ACHN (cell line): ENCODE results near the gene USF2.
"Not testable (repeated sequence)": the region's sequence is repeated elsewhere in the genome, so short reads cannot be mapped to it uniquely, and the experiment has no call there.

Experiments used
- DNase-seq: peaks from one replicate; pipeline ENCODE4 v3.0.0-alpha.2; 2015
- in situ Hi-C: cut with HindIII; loops from 2 replicates; pipeline ENCODE4 v1.10.0; 2017; ENCODE audit warnings: low sequenced_read_pairs, low pct_ligation_motif_present, low pct_unique_long_range_greater_than_20kb

The USF2 gene, protein sequence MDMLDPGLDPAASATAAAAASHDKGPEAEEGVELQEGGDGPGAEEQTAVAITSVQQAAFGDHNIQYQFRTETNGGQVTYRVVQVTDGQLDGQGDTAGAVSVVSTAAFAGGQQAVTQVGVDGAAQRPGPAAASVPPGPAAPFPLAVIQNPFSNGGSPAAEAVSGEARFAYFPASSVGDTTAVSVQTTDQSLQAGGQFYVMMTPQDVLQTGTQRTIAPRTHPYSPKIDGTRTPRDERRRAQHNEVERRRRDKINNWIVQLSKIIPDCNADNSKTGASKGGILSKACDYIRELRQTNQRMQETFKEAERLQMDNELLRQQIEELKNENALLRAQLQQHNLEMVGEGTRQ

GRCh38 chr19:35268536-35269437, at the start of gene USF2:
Gene USF2 (plus strand): TSS chr19:35268962. CDS start chr19:35269102, 140 bp downstream.
- DNase-seq = peak; percentile 57
- in situ Hi-C loops = no loop called here

DNA sequence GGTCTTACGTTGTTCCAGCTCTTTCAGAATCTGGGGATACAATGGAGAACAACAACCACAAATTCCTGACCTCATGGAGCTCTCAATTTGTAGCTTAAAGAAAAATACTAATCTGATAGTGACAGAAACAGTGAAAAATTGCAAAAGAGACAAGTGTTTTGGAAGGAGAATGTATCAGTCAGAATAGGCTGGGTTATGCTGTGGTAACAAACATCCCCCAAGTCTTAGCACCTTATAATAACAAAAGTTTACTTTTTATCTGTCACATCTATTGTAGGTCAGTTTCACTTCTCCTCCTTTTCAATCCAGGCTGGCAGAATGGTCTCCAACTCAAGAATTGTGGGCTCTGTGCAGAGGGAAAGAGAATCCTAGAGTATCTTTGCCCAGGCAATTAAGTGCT, 49.8 kb upstream of the USF2 start:
- in situ Hi-C loops = no loop called here
- no peak for DNase-seq

DNA sequence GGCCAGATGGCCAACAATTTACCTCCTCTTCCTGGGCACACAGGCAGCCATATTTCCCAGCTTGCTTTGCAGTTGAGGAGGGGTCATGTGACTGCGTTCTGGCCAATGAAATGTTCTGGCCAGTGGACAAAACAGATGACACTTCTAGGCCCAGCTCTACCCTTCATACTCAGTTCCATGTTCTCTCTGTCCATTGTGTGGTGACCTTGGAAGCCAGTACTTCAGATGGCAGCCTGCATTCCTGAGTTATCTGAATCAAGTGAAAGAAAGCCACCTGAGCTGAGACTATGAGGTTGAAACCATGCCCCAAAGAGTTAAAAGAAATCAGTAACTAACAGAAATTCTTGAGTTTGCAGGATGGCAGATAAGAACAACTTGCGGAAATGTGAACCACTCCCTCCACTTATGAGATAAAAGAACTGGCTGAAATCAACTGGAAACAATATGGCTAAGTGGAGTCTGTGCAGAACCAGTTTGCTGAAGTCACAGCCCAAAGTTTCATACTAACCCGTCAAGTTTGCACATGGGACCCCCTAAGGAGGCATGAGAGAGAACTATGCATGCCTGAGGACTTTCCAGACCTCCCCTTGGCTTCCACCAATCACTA, 48.3 kb upstream of the USF2 start:
- DNase-seq = no peak
- in situ Hi-C loops = no loop called here

GRCh38 chr19:35220973-35221590, 47.7 kb upstream of the USF2 start:
- DNase-seq, in situ Hi-C loops: not testable (repeated sequence)

DNA sequence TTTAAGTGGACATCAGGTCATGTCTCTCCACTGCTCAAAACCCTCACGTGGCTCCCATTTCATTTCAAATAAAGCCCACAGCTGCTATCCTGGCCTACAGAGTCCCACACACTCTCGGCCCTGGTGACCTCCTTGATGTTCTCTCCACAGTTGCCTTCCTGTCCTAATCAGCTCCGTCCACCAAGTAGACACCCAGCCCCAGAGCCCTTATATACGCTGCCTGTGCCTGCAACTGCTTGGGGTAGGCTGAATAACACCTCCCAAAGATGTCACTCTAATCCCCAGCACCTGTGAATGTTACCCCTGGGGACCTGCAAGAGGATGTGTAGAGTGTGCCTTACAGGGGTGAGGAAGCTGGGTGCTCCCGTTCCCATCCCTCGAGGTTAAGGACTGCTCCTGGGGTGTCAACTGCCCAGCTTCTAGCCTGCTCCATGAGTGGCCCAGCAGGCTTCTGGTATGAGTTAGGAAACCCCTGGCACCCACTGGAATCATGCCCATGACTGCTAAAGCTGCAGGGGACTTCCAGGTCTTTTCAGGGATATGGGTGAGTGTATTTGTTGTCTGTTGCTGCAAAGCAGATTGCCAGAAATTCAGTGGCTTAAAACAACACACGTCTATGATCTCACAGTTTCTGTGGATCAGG, 46.3 kb upstream of the USF2 start:
- no peak for DNase-seq
- in situ Hi-C loops = no loop called here

DNA sequence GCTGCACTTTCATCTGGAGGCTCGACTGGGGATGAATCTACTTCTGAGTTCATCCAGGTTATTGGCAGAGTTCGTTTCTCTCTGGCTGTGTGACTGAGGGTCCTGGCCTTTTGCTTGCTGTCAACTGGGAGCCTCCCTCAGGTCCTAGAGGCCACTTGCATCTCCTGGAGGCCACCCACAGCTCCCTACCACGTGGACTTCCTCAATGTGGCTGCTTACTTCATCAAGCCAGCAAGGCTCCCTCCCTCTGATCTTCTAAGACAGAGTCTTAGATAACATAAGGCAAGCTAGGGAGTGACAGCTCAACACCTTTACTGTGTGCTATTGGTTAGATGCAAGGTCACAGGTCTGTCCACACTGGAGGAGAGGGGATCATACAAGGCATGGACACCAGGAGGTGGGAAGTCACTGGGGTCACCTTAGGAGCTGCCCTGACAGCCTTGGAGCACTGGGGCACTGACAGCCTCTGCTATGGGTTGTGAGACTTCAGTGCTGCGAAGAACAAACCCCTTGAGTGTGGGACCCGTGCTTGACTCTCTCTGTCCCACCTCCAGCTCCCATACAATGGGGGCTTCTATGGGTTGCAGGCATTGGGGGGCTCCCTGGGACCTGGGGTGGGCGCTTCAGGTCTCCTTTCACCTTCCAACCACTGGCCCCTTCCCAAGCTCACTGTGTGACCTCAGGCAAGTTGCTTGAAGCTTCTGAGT, 45.5 kb upstream of the USF2 start:
- in situ Hi-C loops = no loop called here
- DNase-seq = no peak

GRCh38 chr19:35223862-35224505, 44.8 kb upstream of the USF2 start:
- no peak for DNase-seq
- in situ Hi-C loops = no loop called here

- in situ Hi-C loops = no loop called here
- no peak for DNase-seq
These were observed 43.8 kb upstream of the USF2 start for GRCh38 chr19:35224681-35225571.

DNA sequence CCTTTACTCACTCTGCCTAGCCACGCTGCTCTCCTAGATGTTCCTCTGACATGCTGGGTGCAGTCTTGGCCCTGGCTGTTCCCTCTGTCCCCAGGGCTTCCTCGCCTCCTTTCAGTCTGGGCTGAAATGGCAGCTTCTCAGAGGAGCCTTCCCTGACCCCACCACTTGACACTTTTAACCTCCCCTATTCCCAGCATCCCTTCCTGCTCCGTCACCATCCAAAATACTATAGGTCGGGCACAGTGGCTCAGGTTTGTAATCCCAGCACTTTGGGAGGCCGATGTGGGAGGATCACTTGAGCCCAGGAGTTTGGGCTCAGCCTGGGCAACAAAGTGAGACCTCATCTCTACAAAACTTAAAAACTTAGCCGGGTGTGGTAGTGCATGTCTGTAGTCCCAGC, 42.8 kb upstream of the USF2 start:
- in situ Hi-C loops = no loop called here
- no peak for DNase-seq

- no peak for DNase-seq
- in situ Hi-C loops = no loop called here
These were observed 42.0 kb upstream of the USF2 start for GRCh38 chr19:35226748-35227147.

DNA sequence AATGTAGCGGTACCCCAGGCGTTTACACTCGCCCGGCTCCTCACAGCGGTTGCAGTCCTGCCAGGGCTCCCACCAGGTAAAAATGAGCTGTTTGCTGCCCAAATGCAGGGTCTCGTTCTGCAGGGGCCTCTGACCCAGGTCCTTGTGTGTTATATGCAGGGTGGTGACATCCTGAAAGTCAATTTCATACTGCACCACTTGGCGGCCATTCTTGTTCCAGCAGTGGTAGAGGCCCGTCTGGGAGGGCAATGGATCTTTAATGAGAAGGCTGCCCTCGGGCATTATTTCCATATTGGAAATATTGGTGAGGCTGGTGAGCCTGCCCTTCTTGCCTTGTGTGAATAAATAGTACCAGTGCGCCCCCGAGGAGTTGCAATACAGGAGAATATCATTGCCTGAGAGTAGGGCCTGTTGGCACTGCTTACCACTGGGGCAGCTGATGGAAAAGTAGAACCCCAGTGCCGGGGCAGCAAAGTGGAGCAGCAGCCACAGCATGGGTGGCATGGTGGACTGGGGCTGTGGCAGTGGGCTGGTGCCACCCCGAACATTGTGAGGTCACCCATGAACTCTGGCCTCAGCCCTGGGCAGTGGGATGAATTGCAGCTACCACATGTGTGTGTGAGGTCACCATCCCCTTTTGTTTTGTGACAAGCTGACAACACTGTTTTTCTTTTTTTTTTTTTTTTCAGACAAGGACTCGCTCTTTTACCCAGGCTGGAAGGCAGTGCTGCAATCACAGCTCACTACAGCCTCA, 40.4 kb upstream of the USF2 start, which contains the start of gene FAM187B:
FAM187B (minus strand) TSS at position 563 of the 754 bp plus-strand sequence; CDS start at position 504, 59 bp downstream.
- in situ Hi-C loops = no loop called here
- DNase-seq = no peak

DNA sequence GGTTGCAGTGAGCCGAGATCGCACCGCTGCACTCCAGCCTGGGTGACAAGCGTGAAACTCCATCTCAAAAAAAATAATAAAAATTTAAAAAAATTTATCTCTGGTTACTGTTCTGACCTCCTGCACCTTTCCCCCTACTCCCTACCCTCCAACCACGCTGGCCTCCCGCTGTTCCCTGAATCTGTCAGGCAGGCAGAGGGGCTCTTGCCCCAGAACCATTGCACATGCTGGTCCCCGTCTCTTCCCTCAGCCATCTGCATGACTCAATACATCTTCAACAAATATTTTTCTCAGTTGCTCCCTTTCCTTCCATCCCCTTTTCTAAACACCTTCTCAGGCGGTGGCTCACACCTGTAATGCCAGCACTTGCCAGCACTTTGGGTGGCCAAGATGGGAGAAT, 39.2 kb upstream of the USF2 start:
- no peak for DNase-seq
- in situ Hi-C loops = no loop called here

DNA sequence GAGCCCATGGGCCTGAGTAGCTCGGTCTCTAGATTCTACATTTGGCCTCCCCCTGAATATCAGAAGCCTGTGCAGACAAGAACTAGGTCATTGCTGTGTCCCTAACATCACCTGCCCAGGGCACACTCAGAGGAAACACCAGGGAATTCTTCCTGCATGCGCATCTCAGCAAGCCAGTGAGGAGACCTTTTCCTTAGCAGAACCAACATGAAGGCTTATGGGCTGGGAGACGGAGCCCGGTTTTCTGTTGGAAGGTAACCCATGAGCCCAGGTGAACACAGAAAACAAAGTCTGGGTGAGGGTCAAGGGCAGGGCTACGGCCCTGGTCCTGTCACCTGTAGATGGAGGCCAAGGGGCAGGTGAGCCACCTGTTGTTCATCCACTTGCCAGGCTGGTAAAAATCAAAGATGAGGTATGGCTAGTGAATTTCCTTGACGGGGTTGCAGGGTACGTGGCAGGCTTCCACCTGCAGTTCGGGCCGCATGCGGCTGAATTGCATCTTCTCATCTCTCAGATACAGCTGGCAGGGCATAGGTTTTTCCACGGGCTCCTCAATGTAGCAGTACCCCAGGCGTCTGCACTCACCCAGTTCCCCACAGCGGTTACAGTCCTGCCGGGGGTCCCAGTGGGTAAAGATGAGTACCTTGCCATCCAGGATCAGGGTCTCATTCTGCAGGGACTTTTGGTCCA, 36.7 kb upstream of the USF2 start:
- DNase-seq = no peak
- in situ Hi-C loops = no loop called here

DNA sequence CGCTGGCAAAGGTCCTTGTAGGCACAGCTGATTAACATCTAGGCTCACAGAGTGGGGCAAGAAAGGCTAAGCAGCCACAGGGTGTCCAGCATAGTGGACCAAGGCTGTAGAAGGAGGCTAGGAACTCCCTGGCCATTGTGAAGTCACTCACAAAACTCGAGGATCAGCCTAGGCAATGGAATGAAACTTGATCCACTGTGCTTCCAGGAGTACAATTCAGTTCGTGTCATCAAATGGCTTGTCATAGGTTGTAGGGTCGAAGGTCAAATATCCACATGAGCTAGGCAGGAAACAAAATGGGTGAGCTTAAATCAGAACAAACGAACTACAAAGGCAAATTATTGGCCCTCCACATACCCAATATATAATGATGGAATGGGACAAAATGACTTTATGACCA, 35.9 kb upstream of the USF2 start:
- no peak for DNase-seq
- in situ Hi-C loops = no loop called here

- in situ Hi-C loops = no loop called here
- no peak for DNase-seq
These were observed 31.9 kb upstream of the USF2 start for GRCh38 chr19:35236638-35237400.
